ENCODE measurements around the gene TNIP2.

The TNIP2 gene

GRCh38 chr4:2721586-2721985 lies 34.5 kb downstream of the TNIP2 start:
- H2AK5ac ChIP-seq (ENCODE audit: low read length) = no peak overlapping the region

DNA sequence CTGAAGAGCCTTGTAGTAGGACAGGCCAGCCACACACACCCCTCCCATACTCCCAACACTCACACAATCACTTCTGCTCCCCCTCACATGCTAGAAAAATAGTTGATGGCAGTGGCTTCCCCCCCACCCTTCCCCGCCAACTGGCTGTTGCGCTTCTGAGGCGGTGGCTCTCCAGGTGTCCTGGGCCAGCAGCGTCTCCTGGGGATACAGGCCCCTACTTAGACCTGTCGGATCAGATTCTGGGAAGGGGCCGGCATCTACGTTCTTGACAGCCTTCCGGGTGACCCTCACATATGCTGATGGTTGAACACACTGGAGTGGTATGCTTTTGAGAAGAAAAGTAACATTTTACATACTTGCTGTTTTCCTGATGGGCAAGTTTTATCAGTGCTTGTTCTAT lies 39.9 kb downstream of the TNIP2 start:
- Histone ChIP-seq H4K5ac (ENCODE audit: low read length) (no peak overlapping the region), H2AK5ac (ENCODE audit: low read length) (no peak overlapping the region), H3K79me1 (ENCODE audit: low read length) (peaks cover 4% of the 10 kb centered on the region), H3K4me1 (ENCODE audit: control insufficient read depth, low read depth, low read length) (no peaks in the 10 kb centered on the region), H2BK15ac (replicated peaks; ENCODE audit: low read depth) (no peak overlapping the region), H3K9ac (ENCODE audit: low read length) (no peak overlapping the region), H2BK5ac (ENCODE audit: low read length) (no peak overlapping the region), H3K23ac (ENCODE audit: low read length) (no peak overlapping the region), H3K56ac (ENCODE audit: low read length) (no peak overlapping the region), H3K4ac (ENCODE audit: low read depth, low read length) (no peak overlapping the region), H3K4me3 (ENCODE audit: low read length) (no peak overlapping the region), H4K8ac (ENCODE audit: low read depth, low read length) (no peak overlapping the region), H3K36me3 (ENCODE audit: control insufficient read depth, insufficient read depth, low read length) (no peaks in the 10 kb centered on the region), H3K27me3 (ENCODE audit: insufficient read depth, low read length, poor library complexity) (no peaks in the 10 kb centered on the region), H3K27ac (ENCODE audit: low read depth, low read length) (no peak overlapping the region), H2BK120ac (ENCODE audit: low read depth, low read length) (no peak overlapping the region), H3K79me2 (ENCODE audit: control insufficient read depth, insufficient read depth, low read length) (no peaks in the 10 kb centered on the region), H3K18ac (ENCODE audit: low read length) (no peak overlapping the region), H3K4me2 (ENCODE audit: low read length) (no peak overlapping the region)
- no peak for DNase-seq
- WGBS (ENCODE audit: extremely low coverage, insufficient coverage, low lambda C conversion rate) = no CpG with 5 or more reads among the region's 8 CpGs

More at GRCh38 chr4:2721586-2721985, 34.5 kb downstream of the TNIP2 start:
- no peaks in the 10 kb centered on the region for H3K27me3 ChIP-seq (ENCODE audit: insufficient read depth, low read length, poor library complexity)
- H3K79me2 ChIP-seq (ENCODE audit: control insufficient read depth, insufficient read depth, low read length) = no peaks in the 10 kb centered on the region
- no peak overlapping the region for H2BK120ac ChIP-seq (ENCODE audit: low read depth, low read length)
- no CpG with 5 or more reads among the region's 11 CpGs for WGBS (ENCODE audit: extremely low coverage, insufficient coverage, low lambda C conversion rate)
- no peak overlapping the region for H3K27ac ChIP-seq (ENCODE audit: low read depth, low read length)
- no peak for DNase-seq
- H4K8ac ChIP-seq (ENCODE audit: low read depth, low read length) = no peak overlapping the region
- no peak overlapping the region for H2BK5ac ChIP-seq (ENCODE audit: low read length)
- H3K56ac ChIP-seq (ENCODE audit: low read length) = no peak overlapping the region
- no peak overlapping the region for H4K5ac ChIP-seq (ENCODE audit: low read length)
- H3K4me1 ChIP-seq (ENCODE audit: control insufficient read depth, low read depth, low read length) = no peaks in the 10 kb centered on the region
- H3K4me2 ChIP-seq (ENCODE audit: low read length) = no peak overlapping the region
- H3K9ac ChIP-seq (ENCODE audit: low read length) = no peak overlapping the region
- no peaks in the 10 kb centered on the region for H3K79me1 ChIP-seq (ENCODE audit: low read length)
- no peak overlapping the region for H3K4me3 ChIP-seq (ENCODE audit: low read length)
- no peak overlapping the region for H2BK15ac ChIP-seq (replicated peaks; ENCODE audit: low read depth)
- peaks cover 2% of the 10 kb centered on the region for H3K36me3 ChIP-seq (ENCODE audit: control insufficient read depth, insufficient read depth, low read length)
- no peak overlapping the region for H3K4ac ChIP-seq (ENCODE audit: low read depth, low read length)
- H3K18ac ChIP-seq (ENCODE audit: low read length) = no peak overlapping the region
- no peak overlapping the region for H3K23ac ChIP-seq (ENCODE audit: low read length)

GRCh38 chr4:2715426-2715825 lies 40.7 kb downstream of the TNIP2 start:
- Histone ChIP-seq H2BK5ac (ENCODE audit: low read length) (no peak overlapping the region), H3K9ac (ENCODE audit: low read length) (no peak overlapping the region), H3K4ac (ENCODE audit: low read depth, low read length) (no peak overlapping the region), H3K56ac (ENCODE audit: low read length) (no peak overlapping the region), H3K27me3 (ENCODE audit: insufficient read depth, low read length, poor library complexity) (no peaks in the 10 kb centered on the region), H3K36me3 (ENCODE audit: control insufficient read depth, insufficient read depth, low read length) (no peaks in the 10 kb centered on the region), H3K79me1 (ENCODE audit: low read length) (peaks cover 4% of the 10 kb centered on the region), H3K4me1 (ENCODE audit: control insufficient read depth, low read depth, low read length) (no peaks in the 10 kb centered on the region), H2BK15ac (replicated peaks; ENCODE audit: low read depth) (no peak overlapping the region), H3K27ac (ENCODE audit: low read depth, low read length) (no peak overlapping the region), H3K4me2 (ENCODE audit: low read length) (no peak overlapping the region), H3K23ac (ENCODE audit: low read length) (no peak overlapping the region), H4K8ac (ENCODE audit: low read depth, low read length) (no peak overlapping the region), H3K79me2 (ENCODE audit: control insufficient read depth, insufficient read depth, low read length) (no peaks in the 10 kb centered on the region), H4K5ac (ENCODE audit: low read length) (no peak overlapping the region), H2BK120ac (ENCODE audit: low read depth, low read length) (no peak overlapping the region), H3K18ac (ENCODE audit: low read length) (no peak overlapping the region), H3K4me3 (ENCODE audit: low read length) (no peak overlapping the region), H2AK5ac (ENCODE audit: low read length) (no peak overlapping the region)
- DNase-seq = no peak
- WGBS (ENCODE audit: extremely low coverage, insufficient coverage, low lambda C conversion rate) = no CpG with 5 or more reads among the region's 5 CpGs

GRCh38 chr4:2714918-2715317 lies 41.2 kb downstream of the TNIP2 start:
- H3K23ac ChIP-seq (ENCODE audit: low read length) = no peak overlapping the region
- no peak overlapping the region for H2BK120ac ChIP-seq (ENCODE audit: low read depth, low read length)
- no peak overlapping the region for H3K27ac ChIP-seq (ENCODE audit: low read depth, low read length)
- no peak overlapping the region for H3K56ac ChIP-seq (ENCODE audit: low read length)
- H3K27me3 ChIP-seq (ENCODE audit: insufficient read depth, low read length, poor library complexity) = no peaks in the 10 kb centered on the region
- H3K4ac ChIP-seq (ENCODE audit: low read depth, low read length) = no peak overlapping the region
- no peak overlapping the region for H4K8ac ChIP-seq (ENCODE audit: low read depth, low read length)
- H3K79me1 ChIP-seq (ENCODE audit: low read length) = peaks cover 4% of the 10 kb centered on the region
- H2BK5ac ChIP-seq (ENCODE audit: low read length) = no peak overlapping the region
- no peaks in the 10 kb centered on the region for H3K79me2 ChIP-seq (ENCODE audit: control insufficient read depth, insufficient read depth, low read length)
- no peaks in the 10 kb centered on the region for H3K36me3 ChIP-seq (ENCODE audit: control insufficient read depth, insufficient read depth, low read length)
- no peak overlapping the region for H3K4me3 ChIP-seq (ENCODE audit: low read length)
- H3K9ac ChIP-seq (ENCODE audit: low read length) = no peak overlapping the region
- DNase-seq = no peak
- H3K18ac ChIP-seq (ENCODE audit: low read length) = no peak overlapping the region
- H4K5ac ChIP-seq (ENCODE audit: low read length) = no peak overlapping the region
- no peaks in the 10 kb centered on the region for H3K4me1 ChIP-seq (ENCODE audit: control insufficient read depth, low read depth, low read length)
- no peak overlapping the region for H3K4me2 ChIP-seq (ENCODE audit: low read length)
- no CpG with 5 or more reads among the region's 4 CpGs for WGBS (ENCODE audit: extremely low coverage, insufficient coverage, low lambda C conversion rate)
- H2AK5ac ChIP-seq (ENCODE audit: low read length) = no peak overlapping the region
- H2BK15ac ChIP-seq (replicated peaks; ENCODE audit: low read depth) = no peak overlapping the region

DNA sequence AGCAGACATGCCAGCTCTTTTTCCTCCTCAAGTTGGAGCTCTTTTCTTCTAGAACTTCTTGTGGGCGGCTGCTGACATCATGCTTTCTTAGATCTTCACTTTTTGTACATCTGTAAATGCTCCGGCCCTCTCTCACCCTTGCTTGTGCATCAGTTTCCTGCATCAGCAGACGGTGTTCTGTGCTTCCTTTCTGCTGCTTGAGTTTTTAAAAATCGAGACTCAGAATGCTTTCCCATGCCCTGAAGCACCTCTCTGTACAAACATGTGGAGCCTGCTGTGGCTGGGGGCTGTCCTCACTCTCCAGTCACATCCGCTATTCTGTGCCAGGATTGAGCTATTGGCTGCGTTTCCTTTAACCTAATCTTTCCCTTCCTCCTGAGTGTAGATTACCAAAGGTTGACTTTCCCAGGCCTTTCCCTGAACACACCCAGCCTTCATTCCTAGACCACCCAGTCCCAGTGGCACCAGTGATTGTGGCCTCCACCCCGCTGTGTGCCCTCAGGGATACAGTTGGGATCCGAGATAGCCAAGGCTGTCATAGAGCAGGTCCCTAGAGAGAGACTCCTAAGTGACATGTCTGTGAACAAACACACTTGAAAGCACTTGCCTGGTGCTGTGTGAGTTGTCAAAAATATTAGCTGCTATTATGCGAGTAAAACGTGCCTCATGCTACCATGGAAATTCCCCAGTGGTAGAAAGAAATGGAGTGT lies 41.9 kb downstream of the TNIP2 start:
- no peak overlapping the region for H3K18ac ChIP-seq (ENCODE audit: low read length)
- H3K4ac ChIP-seq (ENCODE audit: low read depth, low read length) = no peak overlapping the region
- no peak overlapping the region for H4K5ac ChIP-seq (ENCODE audit: low read length)
- no peak overlapping the region for H2AK5ac ChIP-seq (ENCODE audit: low read length)
- no peak overlapping the region for H2BK15ac ChIP-seq (replicated peaks; ENCODE audit: low read depth)
- no peaks in the 10 kb centered on the region for H3K27me3 ChIP-seq (ENCODE audit: insufficient read depth, low read length, poor library complexity)
- no peaks in the 10 kb centered on the region for H3K79me2 ChIP-seq (ENCODE audit: control insufficient read depth, insufficient read depth, low read length)
- H3K23ac ChIP-seq (ENCODE audit: low read length) = no peak overlapping the region
- WGBS (ENCODE audit: extremely low coverage, insufficient coverage, low lambda C conversion rate) = no CpG with 5 or more reads among the region's 10 CpGs
- H3K9ac ChIP-seq (ENCODE audit: low read length) = no peak overlapping the region
- H3K4me1 ChIP-seq (ENCODE audit: control insufficient read depth, low read depth, low read length) = no peaks in the 10 kb centered on the region
- no peak overlapping the region for H4K8ac ChIP-seq (ENCODE audit: low read depth, low read length)
- H3K36me3 ChIP-seq (ENCODE audit: control insufficient read depth, insufficient read depth, low read length) = no peaks in the 10 kb centered on the region
- no peak overlapping the region for H3K56ac ChIP-seq (ENCODE audit: low read length)
- no peak overlapping the region for H3K4me2 ChIP-seq (ENCODE audit: low read length)
- no peak overlapping the region for H2BK120ac ChIP-seq (ENCODE audit: low read depth, low read length)
- H3K79me1 ChIP-seq (ENCODE audit: low read length) = peaks cover 4% of the 10 kb centered on the region
- no peak overlapping the region for H2BK5ac ChIP-seq (ENCODE audit: low read length)
- no peak overlapping the region for H3K27ac ChIP-seq (ENCODE audit: low read depth, low read length)
- H3K4me3 ChIP-seq (ENCODE audit: low read length) = no peak overlapping the region
- peak; percentile 13 for DNase-seq

- no peak overlapping the region for H3K18ac ChIP-seq (ENCODE audit: low read length)
- H3K23ac ChIP-seq (ENCODE audit: low read length) = no peak overlapping the region
- H3K79me1 ChIP-seq (ENCODE audit: low read length) = peaks cover 4% of the 10 kb centered on the region
- no peaks in the 10 kb centered on the region for H3K27me3 ChIP-seq (ENCODE audit: insufficient read depth, low read length, poor library complexity)
- no peak overlapping the region for H2BK120ac ChIP-seq (ENCODE audit: low read depth, low read length)
- H3K9ac ChIP-seq (ENCODE audit: low read length) = no peak overlapping the region
- H3K56ac ChIP-seq (ENCODE audit: low read length) = no peak overlapping the region
- H2AK5ac ChIP-seq (ENCODE audit: low read length) = no peak overlapping the region
- no peak overlapping the region for H3K4me2 ChIP-seq (ENCODE audit: low read length)
- no peak overlapping the region for H3K4ac ChIP-seq (ENCODE audit: low read depth, low read length)
- no peaks in the 10 kb centered on the region for H3K36me3 ChIP-seq (ENCODE audit: control insufficient read depth, insufficient read depth, low read length)
- no peak overlapping the region for H2BK5ac ChIP-seq (ENCODE audit: low read length)
- H3K4me1 ChIP-seq (ENCODE audit: control insufficient read depth, low read depth, low read length) = no peaks in the 10 kb centered on the region
- no peak overlapping the region for H2BK15ac ChIP-seq (replicated peaks; ENCODE audit: low read depth)
- no peak overlapping the region for H4K5ac ChIP-seq (ENCODE audit: low read length)
- WGBS (ENCODE audit: extremely low coverage, insufficient coverage, low lambda C conversion rate) = no CpG with 5 or more reads among the region's 5 CpGs
- no peak overlapping the region for H3K4me3 ChIP-seq (ENCODE audit: low read length)
- H3K27ac ChIP-seq (ENCODE audit: low read depth, low read length) = no peak overlapping the region
- H3K79me2 ChIP-seq (ENCODE audit: control insufficient read depth, insufficient read depth, low read length) = no peaks in the 10 kb centered on the region
- DNase-seq = no peak
- H4K8ac ChIP-seq (ENCODE audit: low read depth, low read length) = no peak overlapping the region
These were observed 42.8 kb downstream of the TNIP2 start for GRCh38 chr4:2713337-2713736.
